Stimulated activated CD8-positive, alpha-beta memory T cell treated with anti-CD3 and anti-CD28 coated beads, Interleukin-12 subunit alpha, Interleukin-12 subunit beta, amount 100 ng/mL, for 24 hours (primary cell): ENCODE data around the gene TAF11L4.
"Not testable (repeated sequence)": the region's sequence is repeated elsewhere in the genome, so short reads cannot be mapped to it uniquely, and the experiment has no call there.

Experiments
- DNase-seq: peaks from one replicate; pipeline ENCODE4 v3.0.0-alpha.2; 2020; ENCODE audit errors: extremely low read depth

The TAF11L4 gene

DNA sequence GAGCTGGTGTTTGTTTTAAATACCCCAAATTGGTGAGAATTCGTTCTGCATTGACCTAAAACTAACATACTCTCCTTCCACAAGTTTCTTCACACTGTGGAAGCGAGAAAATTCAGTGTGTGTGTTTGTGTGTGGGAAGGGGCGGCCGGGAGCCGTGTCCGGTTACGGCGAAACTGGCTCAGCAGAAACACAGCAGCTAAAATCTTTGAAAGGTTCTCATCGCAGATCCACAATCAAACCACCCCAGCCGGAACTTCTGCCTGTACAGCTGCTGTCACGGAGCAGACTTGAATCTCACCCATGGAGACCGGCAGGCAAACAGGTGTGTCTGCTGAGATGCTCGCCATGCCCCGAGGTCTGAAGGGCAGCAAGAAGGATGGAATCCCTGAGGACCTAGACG is at the start of gene TAF11L4:
TSS of gene TAF11L4 (plus strand) at position 301 of the 400 bp plus-strand sequence.
- not testable (repeated sequence) for DNase-seq

DNA sequence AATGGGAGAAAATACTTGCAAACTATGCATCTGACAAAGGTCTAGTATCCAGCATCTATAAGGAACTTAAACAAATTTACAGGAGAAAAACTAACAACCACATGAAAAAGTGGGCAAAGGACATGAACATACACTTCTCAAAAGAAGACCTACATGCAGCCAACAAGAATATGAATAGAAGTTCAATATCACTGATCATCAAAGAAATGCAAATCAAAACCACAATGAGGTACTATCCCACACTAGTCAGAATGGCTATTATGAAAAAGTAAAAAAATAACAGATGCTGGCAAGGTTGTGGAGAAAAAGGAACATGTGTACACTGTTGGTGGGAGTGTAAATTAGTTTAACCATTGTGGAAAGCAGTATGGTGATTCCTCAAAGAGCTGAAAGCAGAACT is 46.5 kb upstream of the TAF11L4 start:
- DNase-seq, result not testable (repeated sequence)

DNA sequence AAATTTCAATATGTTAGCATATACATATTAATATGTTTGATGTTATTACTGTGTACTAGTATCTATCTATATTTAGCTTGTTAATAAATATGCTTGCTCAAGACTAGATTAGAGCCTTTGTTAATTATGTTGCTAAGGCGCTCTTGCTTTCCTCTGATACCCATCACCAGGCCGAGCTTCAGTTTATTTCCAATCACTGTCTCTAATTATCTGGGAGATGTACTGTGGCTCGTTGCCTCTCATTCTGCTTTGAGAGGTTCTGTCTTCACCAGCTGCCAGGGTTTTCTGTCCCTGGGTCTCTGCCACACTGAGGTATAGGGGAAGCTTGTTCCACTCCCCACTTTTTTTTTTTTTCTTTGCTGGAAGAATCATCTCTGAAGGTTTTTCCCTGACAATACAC is 44.6 kb upstream of the TAF11L4 start:
- no peak for DNase-seq

DNA sequence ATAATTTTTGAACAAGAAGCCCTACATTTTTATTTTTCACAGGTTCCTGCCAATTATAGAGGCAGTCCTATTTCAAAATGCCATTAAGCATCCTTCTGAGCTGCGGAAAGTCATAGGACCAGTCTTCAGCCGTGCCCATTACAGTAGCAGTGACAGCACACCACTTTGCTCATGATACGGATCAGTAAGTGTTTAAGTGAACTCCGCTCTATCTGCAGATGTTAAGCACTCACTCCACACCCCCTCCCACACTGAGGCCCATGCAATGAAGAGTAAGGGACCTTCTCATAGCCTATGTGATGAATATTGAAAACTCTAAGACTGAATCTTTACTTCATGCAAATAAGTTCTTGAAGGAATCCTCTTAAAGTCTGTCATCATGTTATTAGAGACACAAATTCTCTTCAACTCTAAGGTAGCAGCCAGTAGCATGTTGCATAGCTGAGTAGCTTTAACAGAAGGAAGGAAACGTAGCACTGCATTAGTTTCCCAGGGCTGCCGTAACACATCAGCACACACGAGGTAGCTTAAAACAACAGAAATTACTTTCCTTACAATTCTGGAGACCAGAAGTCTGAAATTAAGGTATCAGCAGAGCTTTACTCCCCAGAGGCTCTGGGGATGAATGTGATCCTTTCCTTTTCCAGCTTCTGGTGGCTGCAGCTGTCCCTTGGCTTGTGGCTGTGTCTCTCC is 43.9 kb upstream of the TAF11L4 start:
- DNase-seq, result no peak

DNA sequence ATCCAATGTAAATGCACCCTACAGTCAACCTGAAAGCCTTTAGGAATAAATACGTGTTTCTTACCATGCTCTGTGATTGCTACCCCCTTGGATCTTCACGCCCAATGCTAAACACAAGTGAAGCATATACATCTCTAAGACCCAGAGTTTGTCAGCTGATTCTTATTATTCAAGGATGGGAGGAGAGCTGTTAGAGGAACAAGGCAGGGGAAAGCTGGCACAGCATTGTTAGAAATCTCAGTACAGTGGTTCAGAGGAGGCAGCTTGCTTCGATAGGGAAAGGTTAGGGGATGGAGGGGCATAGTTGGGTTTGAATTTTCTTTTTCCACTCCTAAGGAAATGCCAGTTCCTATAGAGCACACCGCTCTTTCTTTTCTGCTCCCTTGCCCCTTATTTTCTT is 40.2 kb upstream of the TAF11L4 start:
- no peak for DNase-seq

DNA sequence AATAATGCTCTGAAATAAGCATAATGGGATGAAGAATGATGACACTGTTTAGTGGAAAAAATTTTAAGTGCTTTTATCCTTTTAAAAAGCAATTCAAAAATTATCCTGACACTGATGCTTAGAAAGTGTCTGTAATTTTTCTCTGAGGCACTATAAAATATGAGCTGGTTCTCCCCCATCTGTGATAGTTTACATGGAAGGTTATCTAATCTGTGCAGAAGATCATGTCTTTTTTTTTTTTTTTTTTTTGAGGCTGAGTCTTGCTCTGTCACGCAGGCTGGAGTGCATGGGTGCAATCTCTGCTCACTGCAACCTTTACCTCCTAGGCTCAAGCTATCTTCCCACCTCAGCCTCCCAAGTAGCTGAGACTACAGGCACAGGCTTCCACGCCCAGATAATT is 38.8 kb upstream of the TAF11L4 start:
- no peak for DNase-seq

DNA sequence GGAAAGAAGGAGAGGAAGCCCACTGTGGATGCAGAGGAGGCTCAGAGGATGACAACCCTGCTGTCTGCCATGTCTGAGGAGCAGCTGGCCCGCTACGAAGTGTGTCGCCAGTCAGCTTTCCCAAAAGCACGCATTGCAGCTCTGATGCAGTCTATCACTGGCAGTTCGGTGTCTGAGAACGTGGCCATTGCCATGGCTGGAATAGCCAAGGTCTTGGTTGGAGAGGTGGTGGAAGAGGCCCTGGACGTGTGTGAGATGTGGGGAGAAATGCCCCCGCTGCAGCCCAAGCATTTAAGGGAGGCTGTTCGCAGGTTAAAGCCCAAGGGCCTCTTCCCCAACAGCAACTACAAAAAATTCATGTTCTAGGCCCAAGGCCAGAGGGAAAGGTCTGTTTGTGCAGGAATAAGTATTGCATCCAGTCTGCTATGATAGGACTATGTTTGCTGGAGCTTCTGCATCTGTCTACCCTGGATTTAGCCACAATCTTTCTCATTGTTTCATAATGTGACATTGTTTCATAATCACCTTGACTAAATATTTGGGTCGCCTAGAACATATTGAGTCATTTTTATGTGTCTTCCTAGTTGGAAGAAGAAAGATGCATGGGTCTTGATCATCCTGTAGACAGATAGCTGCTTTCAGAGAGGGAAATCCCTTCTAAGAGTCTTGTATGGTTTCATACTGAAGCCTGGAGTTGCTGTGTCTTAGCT is 35.0 kb upstream of the TAF11L4 start:
- DNase-seq, result not testable (repeated sequence)

DNA sequence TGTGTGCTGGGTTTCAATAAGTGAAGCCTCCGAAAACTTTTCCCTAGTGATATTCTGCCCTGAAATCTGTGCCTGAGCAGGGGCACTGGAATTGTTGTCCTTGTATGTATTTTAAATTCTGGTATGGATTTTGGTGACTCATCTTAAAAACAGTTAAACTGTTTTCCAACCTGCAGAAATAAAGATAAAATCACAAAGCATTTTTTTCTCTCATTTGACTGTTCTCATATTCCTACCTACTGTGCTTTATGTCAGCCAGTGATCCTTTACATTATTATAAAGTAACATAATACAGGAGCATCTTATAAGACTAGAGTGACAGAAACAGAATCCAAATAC is 34.5 kb upstream of the TAF11L4 start:
- DNase-seq, result no peak

DNA sequence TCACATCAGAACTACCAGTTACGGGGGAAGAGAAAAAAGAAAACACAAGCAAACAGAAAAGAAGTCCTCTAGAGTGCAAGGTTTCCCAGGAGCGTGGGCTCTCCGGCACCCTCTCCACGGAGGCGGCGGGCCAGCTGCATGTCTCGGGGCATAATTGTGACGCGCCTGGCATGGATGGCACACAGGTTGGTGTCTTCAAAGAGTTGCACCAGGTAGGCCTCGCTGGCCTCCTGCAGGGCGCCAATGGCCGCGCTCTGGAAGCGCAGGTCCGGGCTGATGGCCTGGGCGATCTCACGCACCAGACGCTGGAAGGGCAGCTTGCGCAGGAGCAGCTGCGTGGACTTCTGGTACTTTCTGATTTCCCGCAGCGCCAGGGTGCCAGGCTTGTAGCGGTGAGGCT is 30.3 kb upstream of the TAF11L4 start:
- not testable (repeated sequence) for DNase-seq

DNA sequence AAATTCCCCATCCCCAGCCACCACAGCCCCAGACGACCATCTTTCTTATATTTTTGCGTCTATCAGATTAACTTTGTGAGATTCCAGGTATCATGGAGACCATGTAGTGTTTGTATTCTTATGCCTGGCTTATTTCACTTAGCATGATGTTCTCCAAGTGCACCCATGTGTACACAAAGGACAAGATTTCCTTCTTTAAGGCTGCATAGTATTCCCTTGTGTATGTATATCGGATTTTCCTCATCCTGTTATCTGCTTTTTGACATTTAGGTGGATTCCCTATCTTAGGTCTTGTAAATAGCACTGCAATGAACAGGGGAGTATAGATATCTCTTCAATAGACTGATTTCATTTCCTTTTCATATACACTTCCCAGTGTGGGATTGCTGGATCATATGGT is 28.8 kb upstream of the TAF11L4 start:
- no peak for DNase-seq

DNA sequence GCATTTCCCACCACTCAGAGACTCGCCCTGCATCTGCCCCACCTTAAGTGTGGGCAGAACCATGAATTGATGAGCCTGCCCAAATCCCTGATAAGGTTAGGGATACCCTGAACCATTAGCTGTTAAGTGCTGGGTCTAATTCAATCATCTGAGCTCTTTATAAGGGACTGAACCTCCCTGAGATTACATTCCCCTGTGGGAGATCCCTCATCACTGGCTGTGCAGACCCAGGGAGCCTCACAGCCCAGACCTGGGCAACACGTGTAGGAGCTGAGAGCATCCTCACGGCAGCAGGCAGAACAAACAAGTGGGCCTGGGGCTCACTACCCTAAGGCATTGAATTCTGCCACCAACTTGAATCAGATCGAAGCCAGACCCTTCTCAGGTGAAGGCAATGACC is 24.2 kb upstream of the TAF11L4 start:
- DNase-seq, result no peak

DNA sequence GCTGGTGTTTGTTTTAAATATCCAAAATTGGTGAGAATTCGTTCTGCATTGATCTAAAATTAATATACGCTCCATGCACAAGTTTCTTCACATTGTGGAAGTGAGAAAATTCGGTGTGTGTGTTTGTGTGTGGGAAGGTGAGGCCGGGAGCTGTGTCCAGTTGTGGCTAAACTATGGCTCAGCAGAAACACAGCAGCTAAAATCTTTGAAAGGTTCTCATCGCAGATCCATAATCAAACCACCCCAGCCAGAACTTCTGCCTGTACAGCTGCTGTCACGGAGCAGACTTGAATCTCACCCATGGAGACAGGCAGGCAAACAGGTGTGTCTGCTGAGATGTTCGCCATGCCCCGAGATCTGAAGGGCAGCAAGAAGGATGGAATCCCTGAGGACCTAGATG is 23.7 kb upstream of the TAF11L4 start, which contains the start of gene TAF11L2:
TSS of gene TAF11L2 (plus strand) at position 301 of the 400 bp plus-strand sequence.
- DNase-seq, result not testable (repeated sequence)

DNA sequence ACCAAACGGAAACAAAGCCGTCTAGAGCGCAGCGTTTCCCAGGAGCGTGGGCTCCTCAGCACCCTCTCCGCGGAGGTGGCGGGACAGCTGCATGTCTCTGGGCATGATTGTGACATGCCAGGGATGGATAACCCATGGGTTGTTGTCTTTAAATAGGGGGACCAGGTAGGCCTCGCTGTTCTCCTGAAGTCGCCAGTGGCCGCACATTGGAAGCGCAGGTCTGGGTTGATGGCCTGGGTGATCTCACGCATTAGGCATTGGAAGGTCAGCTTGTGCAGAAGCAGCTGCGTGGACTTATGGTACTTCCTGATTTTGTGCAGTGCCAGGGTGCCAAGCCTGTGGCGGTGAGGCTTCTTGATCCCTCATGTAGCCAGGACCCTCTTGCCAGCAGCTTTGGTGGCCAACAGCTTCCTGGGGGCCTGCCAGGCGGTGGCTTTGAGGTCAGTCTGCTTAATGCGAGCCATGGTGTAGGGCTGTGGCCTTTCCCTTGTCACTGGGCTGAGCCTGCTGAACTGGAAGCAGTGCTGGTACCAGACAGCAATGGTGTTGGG is 9.8 kb upstream of the TAF11L4 start:
- no peak for DNase-seq

DNA sequence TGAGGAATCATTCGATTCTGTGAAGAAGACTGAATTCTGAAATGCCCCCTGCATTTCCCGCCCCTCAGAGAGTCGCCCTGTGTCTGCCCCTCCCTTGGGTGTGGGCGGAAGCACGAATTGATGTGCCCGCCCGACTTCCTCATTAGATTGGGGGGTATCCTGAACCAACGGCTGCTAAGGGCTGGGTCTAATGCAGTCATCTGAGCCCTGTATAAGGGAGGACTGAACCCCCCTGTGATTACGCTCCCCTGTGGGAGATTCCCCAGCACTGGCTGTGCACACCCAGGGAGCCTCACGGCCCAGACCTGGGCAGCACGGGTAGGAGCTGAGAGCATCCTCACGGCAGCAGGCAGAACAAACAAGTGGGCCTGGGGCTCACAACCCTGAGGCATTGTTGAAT is 4.1 kb upstream of the TAF11L4 start:
- DNase-seq, result peak; percentile 0

DNA sequence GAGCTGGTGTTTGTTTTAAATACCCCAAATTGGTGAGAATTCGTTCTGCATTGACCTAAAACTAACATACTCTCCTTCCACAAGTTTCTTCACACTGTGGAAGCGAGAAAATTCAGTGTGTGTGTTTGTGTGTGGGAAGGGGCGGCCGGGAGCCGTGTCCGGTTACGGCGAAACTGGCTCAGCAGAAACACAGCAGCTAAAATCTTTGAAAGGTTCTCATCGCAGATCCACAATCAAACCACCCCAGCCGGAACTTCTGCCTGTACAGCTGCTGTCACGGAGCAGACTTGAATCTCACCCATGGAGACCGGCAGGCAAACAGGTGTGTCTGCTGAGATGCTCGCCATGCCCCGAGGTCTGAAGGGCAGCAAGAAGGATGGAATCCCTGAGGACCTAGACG is 3.5 kb upstream of the TAF11L4 start, which contains the start of gene TAF11L3:
TSS of gene TAF11L3 (plus strand) at position 301 of the 400 bp plus-strand sequence.
- not testable (repeated sequence) for DNase-seq

DNA sequence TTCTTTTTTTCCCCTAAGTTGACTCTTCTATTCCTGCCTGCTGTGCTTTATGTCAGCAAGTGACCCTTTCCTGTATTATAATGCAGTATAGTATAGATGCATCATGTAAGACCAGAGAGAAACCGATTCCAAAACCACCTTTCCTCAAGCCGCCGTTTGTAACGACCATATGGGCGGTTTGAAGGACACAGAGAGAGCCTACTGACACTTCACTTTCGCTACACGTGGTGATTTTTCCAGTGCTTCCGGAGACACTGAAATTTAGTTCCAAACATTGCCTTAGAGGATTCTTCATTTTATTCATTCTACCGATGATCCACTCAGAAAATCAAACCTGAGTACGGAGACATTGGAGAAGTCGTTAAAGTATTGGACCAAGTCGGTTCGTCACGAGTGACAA is 2.1 kb upstream of the TAF11L4 start:
- not testable (repeated sequence) for DNase-seq

DNA sequence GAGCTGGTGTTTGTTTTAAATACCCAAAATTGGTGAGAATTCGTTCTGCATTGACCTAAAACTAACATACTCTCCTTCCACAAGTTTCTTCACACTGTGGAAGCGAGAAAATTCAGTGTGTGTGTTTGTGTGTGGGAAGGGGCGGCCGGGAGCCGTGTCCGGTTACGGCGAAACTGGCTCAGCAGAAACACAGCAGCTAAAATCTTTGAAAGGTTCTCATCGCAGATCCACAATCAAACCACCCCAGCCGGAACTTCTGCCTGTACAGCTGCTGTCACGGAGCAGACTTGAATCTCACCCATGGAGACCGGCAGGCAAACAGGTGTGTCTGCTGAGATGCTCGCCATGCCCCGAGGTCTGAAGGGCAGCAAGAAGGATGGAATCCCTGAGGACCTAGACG is 3.3 kb downstream of the TAF11L4 start, which contains the start of gene TAF11L5:
TSS of gene TAF11L5 (plus strand) at position 301 of the 400 bp plus-strand sequence.
- not testable (repeated sequence) for DNase-seq

DNA sequence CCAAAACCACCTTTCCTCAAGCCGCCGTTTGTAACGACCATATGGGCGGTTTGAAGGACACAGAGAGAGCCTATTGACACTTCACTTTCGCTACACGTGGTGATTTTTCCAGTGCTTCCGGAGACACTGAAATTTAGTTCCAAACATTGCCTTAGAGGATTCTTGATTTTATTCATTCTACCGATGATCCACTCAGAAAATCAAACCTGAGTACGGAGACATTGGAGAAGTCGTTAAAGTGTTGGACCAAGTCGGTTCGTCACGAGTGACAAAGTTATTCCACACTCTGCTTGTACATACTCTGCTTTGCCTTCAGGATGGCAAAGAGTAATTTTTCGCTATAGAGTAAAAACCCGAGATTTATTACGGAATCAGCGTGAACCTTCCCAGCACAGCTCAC is 4.9 kb downstream of the TAF11L4 start:
- DNase-seq, result not testable (repeated sequence)

DNA sequence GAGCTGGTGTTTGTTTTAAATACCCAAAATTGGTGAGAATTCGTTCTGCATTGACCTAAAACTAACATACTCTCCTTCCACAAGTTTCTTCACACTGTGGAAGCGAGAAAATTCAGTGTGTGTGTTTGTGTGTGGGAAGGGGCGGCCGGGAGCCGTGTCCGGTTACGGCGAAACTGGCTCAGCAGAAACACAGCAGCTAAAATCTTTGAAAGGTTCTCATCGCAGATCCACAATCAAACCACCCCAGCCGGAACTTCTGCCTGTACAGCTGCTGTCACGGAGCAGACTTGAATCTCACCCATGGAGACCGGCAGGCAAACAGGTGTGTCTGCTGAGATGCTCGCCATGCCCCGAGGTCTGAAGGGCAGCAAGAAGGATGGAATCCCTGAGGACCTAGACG is 6.8 kb downstream of the TAF11L4 start, which contains the start of gene TAF11L6:
TSS of gene TAF11L6 (plus strand) at position 301 of the 400 bp plus-strand sequence.
- not testable (repeated sequence) for DNase-seq
